Neuronal stem cell (in vitro differentiated cells): ENCODE results near the gene SUPT20H.

Source experiments
- DNase-seq: peaks from one replicate; pipeline ENCODE4 v3.0.0-alpha.2; 2013; ENCODE audit warnings: low spot score
- H2AFZ ChIP-seq: one replicate; pipeline ENCODE4 v1.6.1; 2013; ENCODE audit warnings: mild to moderate bottlenecking, low read length, inconsistent platforms
- H2AK5ac ChIP-seq: 2 replicates; pipeline ENCODE4 v1.6.1; 2013; ENCODE audit warnings: low read depth, mild to moderate bottlenecking, inconsistent platforms, low read length, moderate library complexity, mixed read lengths
- H2BK120ac ChIP-seq: 2 replicates; pipeline ENCODE4 v1.6.1; 2013; ENCODE audit warnings: low read depth, mild to moderate bottlenecking, inconsistent platforms, low read length, moderate library complexity, mixed read lengths
- H2BK12ac ChIP-seq: one replicate; pipeline ENCODE4 v1.6.1; 2013; ENCODE audit warnings: low read length, inconsistent platforms
- H2BK15ac ChIP-seq: 2 replicates; pipeline ENCODE4 v1.6.1; 2013; ENCODE audit warnings: mild to moderate bottlenecking, low read length, inconsistent platforms, mixed read lengths
- H2BK5ac ChIP-seq: one replicate; pipeline ENCODE4 v1.6.1; 2013; ENCODE audit warnings: inconsistent platforms, mild to moderate bottlenecking, low read length, moderate library complexity
- H3K14ac ChIP-seq: one replicate; pipeline ENCODE4 v1.6.1; 2013; ENCODE audit warnings: low read length, inconsistent platforms
- H3K18ac ChIP-seq: 2 replicates; pipeline ENCODE4 v1.6.1; 2013; ENCODE audit warnings: low read length, inconsistent platforms
- H3K23ac ChIP-seq: 2 replicates; pipeline ENCODE4 v1.6.1; 2013; ENCODE audit warnings: low read depth, mild to moderate bottlenecking, mixed read lengths, low read length, inconsistent platforms; ENCODE audit not compliant: poor library complexity
- H3K27ac ChIP-seq: replicated peaks from 3 replicates; pipeline ENCODE4 v1.5.1; 2013; ENCODE audit warnings: low read length, inconsistent platforms
- H3K27me3 ChIP-seq, 3 experiments: 2 replicates each; pipeline ENCODE4 v1.6.1; 2013; ENCODE audit warnings: low read length in 3 of 3, mild to moderate bottlenecking in 2 of 3, inconsistent platforms in 1 of 3, low read depth in 1 of 3, mixed read lengths in 1 of 3, moderate library complexity in 1 of 3; ENCODE audit not compliant: control insufficient read depth in 3 of 3, insufficient read depth in 3 of 3
- H3K36me3 ChIP-seq, 2 donors: replicated peaks in 1 of 2; 2 replicates each; pipeline ENCODE4 v1.6.1; 2013; ENCODE audit warnings: low read length in 2 of 2; ENCODE audit not compliant: control insufficient read depth in 2 of 2, insufficient read depth in 2 of 2
- H3K4ac ChIP-seq: 2 replicates; pipeline ENCODE4 v1.6.1; 2013; ENCODE audit warnings: inconsistent platforms, mild to moderate bottlenecking, low read length, moderate library complexity
- H3K4me1 ChIP-seq, 2 donors: 1 replicate in 1 of 2; 2 replicates in 1 of 2; pipeline ENCODE4 v1.6.1; 2013; ENCODE audit warnings: low read length in 2 of 2, low read depth in 1 of 2; ENCODE audit not compliant: control insufficient read depth in 2 of 2, insufficient read depth in 1 of 2
- H3K4me2 ChIP-seq: one replicate; pipeline ENCODE4 v1.6.1; 2013; ENCODE audit warnings: mild to moderate bottlenecking, low read length, inconsistent platforms; ENCODE audit not compliant: insufficient read depth, poor library complexity, severe bottlenecking
- H3K4me3 ChIP-seq, 2 donors: 2 replicates each; pipeline ENCODE4 v1.5.1; 2013; ENCODE audit warnings: low read length in 2 of 2, mild to moderate bottlenecking in 2 of 2, inconsistent platforms in 1 of 2, moderate library complexity in 1 of 2
- H3K79me1 ChIP-seq: one replicate; pipeline ENCODE4 v1.6.1; 2013; ENCODE audit warnings: low read depth, mild to moderate bottlenecking, inconsistent platforms, low read length, moderate library complexity
- H3K9ac ChIP-seq: one replicate; pipeline ENCODE4 v1.6.1; 2013; ENCODE audit warnings: mild to moderate bottlenecking, low read depth, low read length, inconsistent platforms; ENCODE audit not compliant: poor library complexity
- H3K9me3 ChIP-seq, 2 donors: replicated peaks in 1 of 2; 2 replicates each; pipeline versions ENCODE3 to v1.6.1; 2013; ENCODE audit warnings: low read length in 2 of 2, mild to moderate bottlenecking in 2 of 2, inconsistent platforms in 1 of 2, low read depth in 1 of 2, mixed read lengths in 1 of 2, moderate library complexity in 1 of 2; ENCODE audit not compliant: control insufficient read depth in 2 of 2, insufficient read depth in 1 of 2
- H4K8ac ChIP-seq: one replicate; pipeline ENCODE4 v1.6.1; 2013; ENCODE audit warnings: low read depth, mild to moderate bottlenecking, inconsistent platforms, low read length, moderate library complexity
- H4K91ac ChIP-seq: one replicate; pipeline ENCODE4 v1.6.1; 2013; ENCODE audit warnings: low read length, low read depth, mild to moderate bottlenecking, inconsistent platforms; ENCODE audit not compliant: poor library complexity
- WGBS, 2 donors: extraction: QIAGEN DNeasy Blood & Tissue Kit; methylation state at CpG; one replicate each; pipeline ENCODE4 v1.1.7; 2013; ENCODE audit warnings: missing lambda C conversion rate in 2 of 2, mixed read lengths in 1 of 2; ENCODE audit not compliant: insufficient read length in 2 of 2, insufficient replicate concordance in 1 of 2; ENCODE audit errors: extremely low coverage in 2 of 2; 5-methylcytosine and 5-hydroxymethylcytosine counted together

The SUPT20H gene

DNA sequence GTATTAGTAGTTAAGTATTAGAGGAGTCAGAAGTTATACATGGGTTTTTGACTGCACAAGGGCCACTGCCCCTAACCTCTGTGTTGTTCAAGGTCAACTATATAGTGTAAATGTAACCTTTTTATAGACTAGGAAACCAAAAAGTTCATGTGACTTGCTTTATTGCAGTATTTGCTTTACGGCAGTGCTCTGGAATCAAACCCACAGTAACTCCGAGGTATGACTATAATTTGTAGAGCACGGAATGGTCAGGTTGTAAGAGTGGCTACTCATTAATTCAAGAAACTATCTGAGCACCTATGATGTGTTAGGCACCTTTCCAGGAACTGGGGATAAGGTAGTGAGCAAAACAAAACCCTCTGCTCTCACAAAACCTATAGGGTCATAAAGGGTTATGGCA, 22.2 kb downstream of the SUPT20H start:
- no peaks in the 10 kb centered on the region for H3K27me3 ChIP-seq
- H3K36me3 ChIP-seq, result peaks cover 24 to 100% of the 10 kb centered on the region in 2 donors
- H3K27ac ChIP-seq, result no peak overlapping the region
- peaks cover 2 to 19% of the 10 kb centered on the region in 2 donors for H3K9me3 ChIP-seq
- WGBS, 2 donors, result no CpG with 5 or more reads among the region's 3 CpGs
- H2AFZ ChIP-seq, result no peak overlapping the region
- no peak overlapping the region for H3K23ac ChIP-seq
- no peak overlapping the region for H3K4ac ChIP-seq
- H4K91ac ChIP-seq, result no peak overlapping the region
- no peaks in the 10 kb centered on the region for H3K4me1 ChIP-seq
- no peak overlapping the region for H2AK5ac ChIP-seq
- no peak overlapping the region for H3K9ac ChIP-seq
- no peak overlapping the region for H3K18ac ChIP-seq
- no peak overlapping the region for H3K14ac ChIP-seq
- H4K8ac ChIP-seq, result no peak overlapping the region
- H3K4me3 ChIP-seq, result no peak overlapping the region
- no peaks in the 10 kb centered on the region for H3K79me1 ChIP-seq
- DNase-seq, result no peak
- H3K4me2 ChIP-seq, result no peak overlapping the region
- H2BK5ac ChIP-seq, result no peak overlapping the region
- H2BK15ac ChIP-seq, result no peak overlapping the region
- H2BK12ac ChIP-seq, result no peak overlapping the region
- no peak overlapping the region for H2BK120ac ChIP-seq

GRCh38 chr13:37029617-37030016, 29.9 kb downstream of the SUPT20H start:
- H2BK12ac ChIP-seq, result no peak overlapping the region
- no peak overlapping the region for H2BK5ac ChIP-seq
- no peak overlapping the region for H2BK120ac ChIP-seq
- H4K8ac ChIP-seq, result no peak overlapping the region
- H3K18ac ChIP-seq, result no peak overlapping the region
- H3K9ac ChIP-seq, result no peak overlapping the region
- no peak overlapping the region for H3K4me2 ChIP-seq
- no peaks in the 10 kb centered on the region for H3K27me3 ChIP-seq
- H3K14ac ChIP-seq, result no peak overlapping the region
- H3K4ac ChIP-seq, result no peak overlapping the region
- no peaks in the 10 kb centered on the region for H3K79me1 ChIP-seq
- H3K4me3 ChIP-seq, result no peak overlapping the region
- no peak overlapping the region for H2AK5ac ChIP-seq
- no peak overlapping the region for H2AFZ ChIP-seq
- H3K36me3 ChIP-seq, result peaks cover 12 to 100% of the 10 kb centered on the region in 2 donors
- no peak overlapping the region for H3K23ac ChIP-seq
- H4K91ac ChIP-seq, result no peak overlapping the region
- no peak for DNase-seq
- H3K27ac ChIP-seq, result no peak overlapping the region
- no CpG with 5 or more reads among the region's 4 CpGs for WGBS, 2 donors
- no peak overlapping the region for H2BK15ac ChIP-seq
- no peaks in the 10 kb centered on the region for H3K4me1 ChIP-seq
- H3K9me3 ChIP-seq, result peaks cover 0 to 3% of the 10 kb centered on the region in 2 donors

DNA sequence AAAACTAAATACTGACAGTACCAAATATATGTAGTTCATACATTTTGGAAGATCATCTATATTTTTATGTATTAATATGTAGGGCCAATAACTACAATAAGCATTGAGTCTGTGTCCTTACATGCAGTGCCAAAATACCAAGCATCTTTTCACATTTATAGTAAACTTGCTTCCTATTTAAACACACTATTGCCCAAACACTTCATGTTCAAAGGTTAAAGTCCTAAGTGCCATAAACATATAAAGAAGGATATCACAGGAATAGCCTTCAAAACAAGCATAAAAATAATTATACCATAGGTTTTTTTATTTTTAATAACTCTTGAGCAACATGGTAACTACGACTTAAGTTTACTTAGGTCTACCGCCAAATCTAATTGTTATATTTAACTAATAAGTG, 31.8 kb downstream of the SUPT20H start:
- Histone ChIP-seq H3K4ac (no peak overlapping the region), H3K79me1 (no peaks in the 10 kb centered on the region), H3K4me1 (no peaks in the 10 kb centered on the region), H4K8ac (no peak overlapping the region), H2AFZ (no peak overlapping the region), H2BK5ac (no peak overlapping the region), H2BK120ac (no peak overlapping the region), H3K27me3 (no peaks in the 10 kb centered on the region), H2BK15ac (no peak overlapping the region), H3K18ac (no peak overlapping the region), H3K14ac (no peak overlapping the region), H3K23ac (no peak overlapping the region), H3K4me3 (no peak overlapping the region), H3K36me3 (peaks cover 9 to 100% of the 10 kb centered on the region in 2 donors), H3K27ac (no peak overlapping the region), H2AK5ac (no peak overlapping the region), H3K4me2 (no peak overlapping the region), H4K91ac (no peak overlapping the region), H2BK12ac (no peak overlapping the region), H3K9ac (no peak overlapping the region), H3K9me3 (no peaks in the 10 kb centered on the region)
- no CpG with 5 or more reads among the region's 2 CpGs for WGBS, 2 donors
- DNase-seq, result no peak

DNA sequence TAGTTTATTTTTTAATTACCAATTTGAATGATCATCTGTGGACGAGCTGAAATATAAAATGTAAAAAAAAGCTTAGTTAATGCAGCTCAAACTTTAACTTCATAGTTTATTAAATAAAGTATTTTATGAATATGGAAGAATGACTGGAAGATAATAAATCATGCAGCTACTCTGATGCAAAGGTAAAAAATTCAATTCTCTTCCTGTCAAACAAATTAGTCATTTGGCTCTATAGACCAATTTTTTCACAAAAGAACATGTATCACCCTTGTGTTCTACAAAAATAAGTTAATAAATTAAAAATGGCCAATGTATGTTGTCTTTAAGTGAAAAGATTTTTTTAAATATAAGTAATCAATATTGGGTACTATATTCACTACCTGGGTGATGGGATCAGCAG, 32.7 kb downstream of the SUPT20H start:
- no peak overlapping the region for H4K8ac ChIP-seq
- H3K4me2 ChIP-seq, result no peak overlapping the region
- no peaks in the 10 kb centered on the region for H3K9me3 ChIP-seq
- no peak overlapping the region for H3K27ac ChIP-seq
- H3K18ac ChIP-seq, result no peak overlapping the region
- no peak overlapping the region for H2AFZ ChIP-seq
- H2BK120ac ChIP-seq, result no peak overlapping the region
- H2BK15ac ChIP-seq, result no peak overlapping the region
- no CpG with 5 or more reads among the region's 1 CpG for WGBS, 2 donors
- no peak overlapping the region for H4K91ac ChIP-seq
- H2AK5ac ChIP-seq, result no peak overlapping the region
- H3K4ac ChIP-seq, result no peak overlapping the region
- H3K4me3 ChIP-seq, result no peak overlapping the region
- no peak overlapping the region for H2BK12ac ChIP-seq
- H3K14ac ChIP-seq, result no peak overlapping the region
- no peaks in the 10 kb centered on the region for H3K27me3 ChIP-seq
- peaks cover 8 to 100% of the 10 kb centered on the region in 2 donors for H3K36me3 ChIP-seq
- H3K4me1 ChIP-seq, result no peaks in the 10 kb centered on the region
- H2BK5ac ChIP-seq, result no peak overlapping the region
- no peak overlapping the region for H3K9ac ChIP-seq
- no peaks in the 10 kb centered on the region for H3K79me1 ChIP-seq
- no peak for DNase-seq
- no peak overlapping the region for H3K23ac ChIP-seq
